ENCODE data around the gene SPRTN.

Gene SPRTN

GRCh38 chr1:231363624-231364023 is 25.5 kb downstream of the SPRTN start:
- H3K27ac ChIP-seq (ENCODE audit: low read depth, low read length), result no peak overlapping the region
- H3K9ac ChIP-seq (ENCODE audit: low read length), result no peak overlapping the region
- no peak overlapping the region for H3K4me3 ChIP-seq (ENCODE audit: low read length)
- H3K36me3 ChIP-seq (ENCODE audit: control insufficient read depth, insufficient read depth, low read length), result no peaks in the 10 kb centered on the region
- no peaks in the 10 kb centered on the region for H3K4me1 ChIP-seq (ENCODE audit: control insufficient read depth, insufficient read depth, low read length)
- no peaks in the 10 kb centered on the region for H3K27me3 ChIP-seq (ENCODE audit: control insufficient read depth, insufficient read depth, low read length)

GRCh38 chr1:231364192-231364591 is 26.1 kb downstream of the SPRTN start:
- Histone ChIP-seq H3K9ac (ENCODE audit: low read length) (no peak overlapping the region), H3K4me3 (ENCODE audit: low read length) (no peak overlapping the region), H3K4me1 (ENCODE audit: control insufficient read depth, insufficient read depth, low read length) (no peaks in the 10 kb centered on the region), H3K27me3 (ENCODE audit: control insufficient read depth, insufficient read depth, low read length) (no peaks in the 10 kb centered on the region), H3K27ac (ENCODE audit: low read depth, low read length) (no peak overlapping the region), H3K36me3 (ENCODE audit: control insufficient read depth, insufficient read depth, low read length) (no peaks in the 10 kb centered on the region)

- Histone ChIP-seq H3K36me3 (ENCODE audit: control insufficient read depth, insufficient read depth, low read length) (peaks cover 2% of the 10 kb centered on the region), H3K9ac (ENCODE audit: low read length) (no peak overlapping the region), H3K27me3 (ENCODE audit: control insufficient read depth, insufficient read depth, low read length) (no peaks in the 10 kb centered on the region), H3K4me3 (ENCODE audit: low read length) (no peak overlapping the region), H3K4me1 (ENCODE audit: control insufficient read depth, insufficient read depth, low read length) (no peaks in the 10 kb centered on the region), H3K27ac (ENCODE audit: low read depth, low read length) (no peak overlapping the region)
Measured at GRCh38 chr1:231369282-231369681, 31.2 kb downstream of the SPRTN start.

- H3K4me3 ChIP-seq (ENCODE audit: low read length), result no peak overlapping the region
- H3K36me3 ChIP-seq (ENCODE audit: control insufficient read depth, insufficient read depth, low read length), result peaks cover 2% of the 10 kb centered on the region
- no peak overlapping the region for H3K27ac ChIP-seq (ENCODE audit: low read depth, low read length)
- no peaks in the 10 kb centered on the region for H3K27me3 ChIP-seq (ENCODE audit: control insufficient read depth, insufficient read depth, low read length)
- H3K4me1 ChIP-seq (ENCODE audit: control insufficient read depth, insufficient read depth, low read length), result no peaks in the 10 kb centered on the region
- no peak overlapping the region for H3K9ac ChIP-seq (ENCODE audit: low read length)
Measured at GRCh38 chr1:231372501-231372900, 34.4 kb downstream of the SPRTN start.

GRCh38 chr1:231374394-231374793 is 36.3 kb downstream of the SPRTN start:
- Histone ChIP-seq H3K27ac (ENCODE audit: low read depth, low read length) (no peak overlapping the region), H3K9ac (ENCODE audit: low read length) (no peak overlapping the region), H3K4me3 (ENCODE audit: low read length) (no peak overlapping the region), H3K4me1 (ENCODE audit: control insufficient read depth, insufficient read depth, low read length) (no peaks in the 10 kb centered on the region), H3K36me3 (ENCODE audit: control insufficient read depth, insufficient read depth, low read length) (peaks cover 2% of the 10 kb centered on the region), H3K27me3 (ENCODE audit: control insufficient read depth, insufficient read depth, low read length) (no peaks in the 10 kb centered on the region)

- H3K27me3 ChIP-seq (ENCODE audit: control insufficient read depth, insufficient read depth, low read length), result no peaks in the 10 kb centered on the region
- no peak overlapping the region for H3K4me3 ChIP-seq (ENCODE audit: low read length)
- H3K27ac ChIP-seq (ENCODE audit: low read depth, low read length), result no peak overlapping the region
- no peak overlapping the region for H3K9ac ChIP-seq (ENCODE audit: low read length)
- peaks cover 2% of the 10 kb centered on the region for H3K36me3 ChIP-seq (ENCODE audit: control insufficient read depth, insufficient read depth, low read length)
- no peaks in the 10 kb centered on the region for H3K4me1 ChIP-seq (ENCODE audit: control insufficient read depth, insufficient read depth, low read length)
Measured at GRCh38 chr1:231376101-231376500, 38.0 kb downstream of the SPRTN start.

GRCh38 chr1:231376875-231377549 is 38.9 kb downstream of the SPRTN start:
- Histone ChIP-seq H3K9ac (ENCODE audit: low read length) (no peak overlapping the region), H3K36me3 (ENCODE audit: control insufficient read depth, insufficient read depth, low read length) (no peaks in the 10 kb centered on the region), H3K27me3 (ENCODE audit: control insufficient read depth, insufficient read depth, low read length) (no peaks in the 10 kb centered on the region), H3K4me1 (ENCODE audit: control insufficient read depth, insufficient read depth, low read length) (no peaks in the 10 kb centered on the region), H3K27ac (ENCODE audit: low read depth, low read length) (no peak overlapping the region), H3K4me3 (ENCODE audit: low read length) (no peak overlapping the region)

- Histone ChIP-seq H3K36me3 (ENCODE audit: control insufficient read depth, insufficient read depth, low read length) (no peaks in the 10 kb centered on the region), H3K9ac (ENCODE audit: low read length) (no peak overlapping the region), H3K4me3 (ENCODE audit: low read length) (no peak overlapping the region), H3K4me1 (ENCODE audit: control insufficient read depth, insufficient read depth, low read length) (no peaks in the 10 kb centered on the region), H3K27me3 (ENCODE audit: control insufficient read depth, insufficient read depth, low read length) (no peaks in the 10 kb centered on the region), H3K27ac (ENCODE audit: low read depth, low read length) (no peak overlapping the region)
Measured at GRCh38 chr1:231381729-231382128, 43.6 kb downstream of the SPRTN start.

- Histone ChIP-seq H3K4me1 (ENCODE audit: control insufficient read depth, insufficient read depth, low read length) (no peaks in the 10 kb centered on the region), H3K27ac (ENCODE audit: low read depth, low read length) (no peak overlapping the region), H3K9ac (ENCODE audit: low read length) (no peak overlapping the region), H3K4me3 (ENCODE audit: low read length) (no peak overlapping the region), H3K27me3 (ENCODE audit: control insufficient read depth, insufficient read depth, low read length) (no peaks in the 10 kb centered on the region), H3K36me3 (ENCODE audit: control insufficient read depth, insufficient read depth, low read length) (no peaks in the 10 kb centered on the region)
Measured at GRCh38 chr1:231382426-231382825, 44.3 kb downstream of the SPRTN start.

GRCh38 chr1:231383159-231383860 is 45.2 kb downstream of the SPRTN start:
- Histone ChIP-seq H3K27me3 (ENCODE audit: control insufficient read depth, insufficient read depth, low read length) (no peaks in the 10 kb centered on the region), H3K4me1 (ENCODE audit: control insufficient read depth, insufficient read depth, low read length) (no peaks in the 10 kb centered on the region), H3K27ac (ENCODE audit: low read depth, low read length) (peak overlapping the region; percentile 10), H3K9ac (ENCODE audit: low read length) (no peak overlapping the region), H3K36me3 (ENCODE audit: control insufficient read depth, insufficient read depth, low read length) (no peaks in the 10 kb centered on the region), H3K4me3 (ENCODE audit: low read length) (no peak overlapping the region)

- no peak overlapping the region for H3K27ac ChIP-seq (ENCODE audit: low read depth, low read length)
- no peak overlapping the region for H3K9ac ChIP-seq (ENCODE audit: low read length)
- no peaks in the 10 kb centered on the region for H3K36me3 ChIP-seq (ENCODE audit: control insufficient read depth, insufficient read depth, low read length)
- H3K27me3 ChIP-seq (ENCODE audit: control insufficient read depth, insufficient read depth, low read length), result no peaks in the 10 kb centered on the region
- H3K4me3 ChIP-seq (ENCODE audit: low read length), result no peak overlapping the region
- H3K4me1 ChIP-seq (ENCODE audit: control insufficient read depth, insufficient read depth, low read length), result peaks cover under 1% of the 10 kb centered on the region
Measured at GRCh38 chr1:231384696-231385415, 46.8 kb downstream of the SPRTN start.

- H3K27ac ChIP-seq (ENCODE audit: low read depth, low read length), result no peak overlapping the region
- H3K27me3 ChIP-seq (ENCODE audit: control insufficient read depth, insufficient read depth, low read length), result no peaks in the 10 kb centered on the region
- no peak overlapping the region for H3K9ac ChIP-seq (ENCODE audit: low read length)
- H3K36me3 ChIP-seq (ENCODE audit: control insufficient read depth, insufficient read depth, low read length), result no peaks in the 10 kb centered on the region
- H3K4me3 ChIP-seq (ENCODE audit: low read length), result no peak overlapping the region
- peaks cover 5% of the 10 kb centered on the region for H3K4me1 ChIP-seq (ENCODE audit: control insufficient read depth, insufficient read depth, low read length)
Measured at GRCh38 chr1:231385416-231385748, 47.3 kb downstream of the SPRTN start.

All from rectal smooth muscle tissue (tissue), 1 donor.